ACC112 (cell line): ENCODE measurements around the gene SERP2.

Source experiments
- H2AFZ ChIP-seq: fragments of 200-600 bp; sonication (generic); one replicate; pipeline ENCODE4 v1.6.0; 2017; ENCODE audit warnings: antibody characterized with exemption, low read length; ENCODE audit not compliant: unreplicated experiment
- H3K27ac ChIP-seq: fragments of 200-600 bp; sonication (generic); 2 replicates; pipeline ENCODE4 v1.5.1; 2014; ENCODE audit warnings: low read depth, mild to moderate bottlenecking, antibody characterized with exemption, low read length, moderate library complexity
- H3K27me3 ChIP-seq: fragments of 200-600 bp; sonication (generic); 2 replicates; pipeline ENCODE4 v1.6.1; 2014; ENCODE audit warnings: mild to moderate bottlenecking, antibody characterized with exemption, low read length, moderate library complexity, mixed read lengths; ENCODE audit not compliant: insufficient read depth
- H3K36me3 ChIP-seq: fragments of 200-600 bp; sonication (generic); 2 replicates; pipeline ENCODE4 v1.6.1; 2016; ENCODE audit warnings: mild to moderate bottlenecking, antibody characterized with exemption, low read length, moderate library complexity, mixed read lengths; ENCODE audit not compliant: insufficient read depth
- H3K4me1 ChIP-seq: fragments of 200-600 bp; sonication (generic); one replicate; pipeline ENCODE4 v1.6.1; 2016; ENCODE audit warnings: low read length, mixed read lengths; ENCODE audit not compliant: insufficient read depth, unreplicated experiment, control insufficient read depth
- H3K4me3 ChIP-seq: fragments of 200-600 bp; sonication (generic); 2 replicates; pipeline ENCODE4 v1.5.1; 2014; ENCODE audit warnings: mild to moderate bottlenecking, low read depth, low read length
- H3K79me2 ChIP-seq: fragments of 200-600 bp; sonication (generic); one replicate; pipeline ENCODE4 v1.6.0; 2016; ENCODE audit warnings: low read length; ENCODE audit not compliant: control insufficient read depth, unreplicated experiment, insufficient read depth

The SERP2 gene

DNA sequence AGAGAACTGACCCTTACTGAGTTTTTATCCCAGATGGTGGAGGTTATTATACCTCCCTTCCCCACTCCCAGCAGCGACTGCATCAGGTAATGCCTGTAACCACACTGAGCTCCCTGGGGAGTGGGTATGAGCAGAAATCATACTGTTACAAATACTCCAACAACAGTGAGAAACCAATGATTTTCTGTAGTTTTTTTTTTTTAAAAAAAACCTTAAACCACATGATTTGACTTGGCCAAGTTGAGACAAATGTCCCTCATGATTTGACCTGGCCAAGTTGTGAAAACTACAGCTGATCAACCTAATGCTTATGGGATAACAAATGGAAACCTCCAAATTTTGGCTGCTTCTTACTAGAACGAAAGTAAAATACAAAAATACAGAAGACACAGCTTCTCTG lies 33.1 kb upstream of the SERP2 start:
- Histone ChIP-seq H3K27ac (no peak overlapping the region), H3K27me3 (no peaks in the 10 kb centered on the region), H3K4me3 (no peak overlapping the region), H3K79me2 (no peaks in the 10 kb centered on the region), H2AFZ (no peak overlapping the region), H3K36me3 (no peaks in the 10 kb centered on the region), H3K4me1 (no peaks in the 10 kb centered on the region)

DNA sequence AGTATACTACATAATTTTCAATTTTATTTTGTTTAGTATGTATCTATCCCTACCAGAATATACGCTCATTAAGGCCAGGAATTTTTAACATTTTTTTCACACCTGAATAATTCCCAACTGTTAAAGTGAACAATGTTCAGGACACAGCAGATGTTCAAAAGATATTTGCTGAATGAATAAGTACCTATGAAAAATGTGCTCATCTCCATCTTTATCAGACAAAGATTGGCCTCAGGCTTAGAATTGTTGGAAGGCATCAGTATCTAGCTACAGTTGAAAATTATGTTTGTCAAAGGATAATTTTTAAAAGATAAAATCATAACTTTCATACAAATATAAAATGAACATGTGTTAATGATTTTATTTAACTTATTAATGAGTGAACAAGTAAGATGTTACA lies 30.9 kb upstream of the SERP2 start:
- Histone ChIP-seq H3K4me3 (no peak overlapping the region), H2AFZ (no peak overlapping the region), H3K4me1 (no peaks in the 10 kb centered on the region), H3K27me3 (no peaks in the 10 kb centered on the region), H3K36me3 (no peaks in the 10 kb centered on the region), H3K27ac (no peak overlapping the region), H3K79me2 (no peaks in the 10 kb centered on the region)

DNA sequence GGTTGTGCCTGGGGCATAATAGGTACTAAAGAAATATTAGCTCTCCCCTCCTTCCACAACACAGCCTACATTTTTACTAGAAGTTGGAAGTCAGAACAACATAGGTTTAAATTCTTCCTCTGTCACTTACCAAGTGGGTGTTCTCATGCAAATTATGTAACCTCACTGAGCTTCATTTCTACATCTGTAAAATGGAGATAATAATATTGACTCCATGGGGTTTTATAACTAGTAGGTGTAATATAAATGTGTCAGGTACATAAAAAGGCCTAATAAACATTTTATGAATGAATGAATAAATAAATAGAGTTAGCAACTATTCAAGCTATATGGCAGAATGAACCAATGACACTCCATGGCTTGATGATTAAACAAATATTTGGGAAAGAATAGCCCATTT lies 27.1 kb upstream of the SERP2 start:
- Histone ChIP-seq H3K36me3 (no peaks in the 10 kb centered on the region), H3K4me3 (no peak overlapping the region)

DNA sequence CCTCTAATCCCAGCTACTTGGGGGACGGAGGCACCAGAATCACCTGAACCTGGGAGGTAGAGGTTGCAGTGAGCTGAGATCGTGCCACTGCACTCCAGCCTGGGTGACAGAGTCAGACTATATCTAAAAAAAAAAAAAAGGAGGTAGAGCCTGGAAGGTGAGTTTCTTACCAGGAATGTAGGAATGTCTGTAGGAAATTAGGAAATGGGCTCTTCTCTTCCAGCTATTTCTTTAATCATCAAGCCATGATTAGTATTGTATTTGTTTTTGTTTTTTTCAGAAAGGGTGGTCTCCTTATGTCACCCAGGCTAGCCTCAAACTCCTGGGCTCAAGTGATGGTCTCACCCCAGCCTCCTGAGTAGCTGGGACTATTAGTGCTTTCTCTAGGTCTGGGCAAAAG lies 26.3 kb upstream of the SERP2 start:
- Histone ChIP-seq H3K27ac (no peak overlapping the region), H2AFZ (no peak overlapping the region), H3K4me1 (no peaks in the 10 kb centered on the region)

More for the DNA sequence above, 27.1 kb upstream of the SERP2 start:
- Histone ChIP-seq H3K27me3 (no peaks in the 10 kb centered on the region), H3K4me1 (no peaks in the 10 kb centered on the region), H3K27ac (no peak overlapping the region), H2AFZ (no peak overlapping the region), H3K79me2 (no peaks in the 10 kb centered on the region)

DNA sequence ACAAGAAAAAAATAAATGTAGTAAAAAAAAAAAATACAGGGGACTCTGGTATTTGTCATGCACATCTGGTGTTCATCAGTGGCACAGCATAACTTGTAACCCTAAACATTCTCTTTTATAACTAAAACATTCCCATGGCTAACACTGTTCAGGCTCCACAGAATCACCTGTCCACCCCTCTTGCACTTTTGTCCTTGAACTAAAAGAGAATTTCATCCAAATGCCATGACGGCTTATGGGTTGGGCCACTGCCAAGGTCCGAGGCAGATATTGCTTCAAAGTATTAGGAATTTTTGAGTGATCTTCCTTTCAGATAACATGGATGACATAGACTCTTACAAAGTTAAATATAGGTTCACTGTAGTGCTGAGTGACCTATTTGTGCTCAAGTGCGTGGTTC lies 25.7 kb upstream of the SERP2 start:
- Histone ChIP-seq H3K79me2 (no peaks in the 10 kb centered on the region), H3K4me1 (no peaks in the 10 kb centered on the region), H2AFZ (no peak overlapping the region), H3K36me3 (no peaks in the 10 kb centered on the region), H3K27me3 (no peaks in the 10 kb centered on the region), H3K27ac (no peak overlapping the region), H3K4me3 (no peak overlapping the region)

More for the DNA sequence above, 26.3 kb upstream of the SERP2 start:
- Histone ChIP-seq H3K27me3 (no peaks in the 10 kb centered on the region), H3K4me3 (no peak overlapping the region), H3K36me3 (no peaks in the 10 kb centered on the region), H3K79me2 (no peaks in the 10 kb centered on the region)

DNA sequence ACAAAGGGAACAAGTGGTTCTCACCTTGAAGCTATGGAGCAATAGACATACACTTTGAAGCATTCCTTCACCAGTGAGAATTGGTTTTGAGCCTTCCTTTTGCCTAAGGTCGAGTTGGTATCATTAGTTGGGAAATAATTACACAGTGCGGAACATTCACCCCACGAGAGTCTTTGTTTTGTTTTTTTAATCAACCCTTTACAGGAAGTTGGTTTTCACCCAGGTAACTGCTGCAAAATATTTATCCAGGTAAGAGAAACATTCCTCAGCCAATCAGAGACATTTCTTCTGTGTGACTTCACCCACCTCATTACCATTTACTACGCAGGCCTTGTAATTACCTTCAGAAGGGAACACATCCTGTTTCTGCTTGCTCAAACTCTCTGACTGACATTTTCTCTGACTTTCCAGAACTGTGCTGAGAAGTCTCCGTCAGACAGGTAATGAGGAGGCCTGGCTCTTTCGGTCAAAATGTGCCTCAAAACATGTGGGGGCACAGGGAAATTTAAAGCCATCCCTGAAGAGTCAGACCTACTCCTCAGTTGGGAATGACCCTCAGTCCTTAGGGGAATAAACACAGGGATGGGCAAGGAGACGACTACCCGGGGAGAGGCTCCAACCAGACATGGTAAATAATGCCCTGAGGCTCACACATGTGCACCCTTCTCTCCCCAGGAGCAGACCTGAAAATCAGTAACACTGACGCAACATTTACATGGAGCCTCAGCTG lies 22.7 kb upstream of the SERP2 start:
- Histone ChIP-seq H3K27me3 (no peaks in the 10 kb centered on the region), H3K79me2 (no peaks in the 10 kb centered on the region), H2AFZ (no peak overlapping the region), H3K27ac (no peak overlapping the region), H3K4me1 (no peaks in the 10 kb centered on the region), H3K36me3 (no peaks in the 10 kb centered on the region), H3K4me3 (no peak overlapping the region)

DNA sequence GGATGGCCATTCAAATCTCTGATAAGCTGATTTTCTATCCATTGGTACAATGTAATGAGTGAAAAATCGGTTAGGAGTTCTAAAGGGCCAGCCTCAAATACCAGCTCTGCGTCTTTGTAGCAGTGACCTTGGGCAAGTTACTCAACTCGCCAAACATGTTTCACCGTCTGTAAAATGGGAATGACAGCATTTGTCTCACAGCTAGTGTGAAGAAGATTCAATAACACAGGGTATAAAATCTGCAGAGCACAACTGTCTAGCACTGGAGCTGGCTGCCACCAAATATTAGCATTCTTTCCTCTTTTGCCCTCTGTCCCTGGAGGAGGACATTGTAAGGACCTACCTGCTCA lies 22.1 kb upstream of the SERP2 start:
- H3K4me1 ChIP-seq: no peaks in the 10 kb centered on the region
- no peaks in the 10 kb centered on the region for H3K79me2 ChIP-seq
- no peaks in the 10 kb centered on the region for H3K27me3 ChIP-seq
- no peak overlapping the region for H3K4me3 ChIP-seq
- no peak overlapping the region for H3K27ac ChIP-seq
- no peak overlapping the region for H2AFZ ChIP-seq
- no peaks in the 10 kb centered on the region for H3K36me3 ChIP-seq

DNA sequence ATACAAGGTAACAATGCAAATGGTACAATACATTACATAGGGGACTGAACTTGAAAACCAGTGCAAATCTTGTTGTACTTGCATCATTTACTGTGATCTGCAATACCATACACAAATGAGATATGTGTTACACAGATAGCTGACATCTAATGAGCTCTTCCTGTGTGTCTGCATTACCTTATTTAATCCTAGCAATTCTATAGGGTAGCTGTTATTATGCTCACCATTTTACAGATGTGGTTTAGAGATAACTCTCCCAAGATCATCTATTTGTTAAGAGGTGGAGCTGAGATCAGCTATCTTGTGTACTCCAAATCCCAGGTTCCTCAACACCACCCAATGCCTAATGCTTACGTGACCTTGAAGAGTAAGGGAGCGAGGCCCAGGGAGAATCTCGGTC lies 21.4 kb upstream of the SERP2 start:
- Histone ChIP-seq H3K4me1 (no peaks in the 10 kb centered on the region), H3K27ac (no peak overlapping the region), H3K4me3 (no peak overlapping the region), H2AFZ (no peak overlapping the region), H3K36me3 (no peaks in the 10 kb centered on the region), H3K27me3 (no peaks in the 10 kb centered on the region), H3K79me2 (no peaks in the 10 kb centered on the region)

DNA sequence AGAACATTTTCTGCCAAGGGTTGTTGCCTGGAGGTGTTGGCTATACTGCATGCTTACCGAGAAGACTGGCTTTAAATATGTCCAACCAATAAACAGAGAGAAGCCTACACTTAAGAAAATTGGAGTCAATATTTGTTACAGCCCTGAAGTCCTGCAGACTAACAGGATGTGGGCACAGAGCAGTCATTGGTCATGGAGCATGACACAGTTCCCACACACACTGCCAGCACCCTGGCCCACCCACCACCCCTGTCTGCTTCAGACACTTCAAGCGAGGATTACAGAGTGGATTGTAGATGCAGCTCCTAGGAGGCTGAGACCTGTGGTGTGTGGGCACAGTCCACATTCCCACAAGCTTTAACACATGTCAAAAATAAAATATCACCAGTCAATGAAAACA lies 21.0 kb upstream of the SERP2 start:
- Histone ChIP-seq H3K79me2 (no peaks in the 10 kb centered on the region), H3K27me3 (no peaks in the 10 kb centered on the region), H3K27ac (no peak overlapping the region), H3K4me1 (no peaks in the 10 kb centered on the region), H3K36me3 (no peaks in the 10 kb centered on the region), H3K4me3 (no peak overlapping the region), H2AFZ (no peak overlapping the region)

DNA sequence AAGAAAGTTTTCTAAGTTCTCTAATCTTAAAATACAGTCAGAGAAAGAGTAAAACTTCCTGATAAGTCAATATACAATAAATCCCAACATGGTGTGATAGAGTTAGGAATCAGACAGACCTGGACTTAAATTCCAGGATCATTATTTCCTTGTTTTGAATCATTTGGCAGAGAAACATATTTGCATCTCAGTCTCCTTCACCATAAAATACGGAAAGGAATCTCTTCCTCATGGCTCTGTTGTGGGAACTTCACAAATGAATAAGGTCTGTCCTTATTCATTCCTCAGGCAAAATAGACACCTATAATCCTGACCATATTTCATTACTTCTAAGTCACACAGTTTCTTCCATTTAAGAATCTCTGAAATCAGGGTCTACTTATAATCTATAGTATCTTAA lies 19.3 kb upstream of the SERP2 start:
- H3K27ac ChIP-seq: no peak overlapping the region

DNA sequence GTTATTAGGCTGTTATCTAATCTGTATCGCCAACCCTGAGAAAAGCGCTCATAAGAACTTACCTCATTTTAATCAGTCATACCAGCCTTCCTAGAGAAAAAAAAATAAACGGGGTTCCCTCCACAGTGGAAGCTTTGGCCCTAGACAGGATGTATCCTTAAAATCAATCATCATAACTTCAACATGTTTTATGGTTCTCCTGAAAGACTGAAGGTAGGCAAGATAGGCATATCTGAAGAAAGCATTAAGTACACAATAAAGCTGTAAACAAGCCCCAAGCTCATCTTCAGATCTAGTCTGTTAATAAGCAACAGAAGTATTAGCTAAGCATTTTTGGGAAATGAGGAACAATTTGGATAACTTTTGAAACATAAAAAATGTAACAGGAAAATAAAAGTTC lies 18.7 kb upstream of the SERP2 start:
- no peak overlapping the region for H3K27ac ChIP-seq

More for the DNA sequence above, 19.3 kb upstream of the SERP2 start:
- H2AFZ ChIP-seq: no peak overlapping the region
- no peaks in the 10 kb centered on the region for H3K36me3 ChIP-seq
- no peak overlapping the region for H3K4me3 ChIP-seq
- H3K4me1 ChIP-seq: no peaks in the 10 kb centered on the region
- H3K27me3 ChIP-seq: no peaks in the 10 kb centered on the region
- no peaks in the 10 kb centered on the region for H3K79me2 ChIP-seq

More for the DNA sequence above, 18.7 kb upstream of the SERP2 start:
- H3K4me3 ChIP-seq: no peak overlapping the region
- H3K79me2 ChIP-seq: no peaks in the 10 kb centered on the region
- H2AFZ ChIP-seq: no peak overlapping the region
- no peaks in the 10 kb centered on the region for H3K36me3 ChIP-seq
- no peaks in the 10 kb centered on the region for H3K27me3 ChIP-seq
- no peaks in the 10 kb centered on the region for H3K4me1 ChIP-seq
